ENCODE measurements around the gene VGLL3.
"Not testable (repeated sequence)": the region's sequence is repeated elsewhere in the genome, so short reads cannot be mapped to it uniquely, and the experiment has no call there.

Gene VGLL3

DNA sequence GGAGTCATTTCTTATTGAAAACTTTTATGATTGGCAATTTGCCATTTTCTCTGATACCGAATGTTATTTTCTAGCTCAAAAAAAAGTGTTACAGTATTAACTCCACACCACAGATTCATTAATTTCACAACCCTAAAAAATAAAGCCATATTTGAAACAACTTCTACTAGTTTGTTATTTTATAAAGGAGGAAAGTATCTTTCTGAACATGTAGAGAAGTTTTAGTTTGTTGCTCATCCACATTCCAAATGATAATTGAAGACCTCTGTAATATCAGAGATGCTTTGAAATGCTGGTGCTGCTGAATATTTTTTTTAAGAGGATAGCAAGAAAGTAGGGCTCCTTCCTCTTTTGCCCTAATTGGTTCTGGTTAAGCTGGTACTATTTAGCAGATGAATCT is 1.9 kb downstream of the VGLL3 start:
- no peak for DNase-seq

DNA sequence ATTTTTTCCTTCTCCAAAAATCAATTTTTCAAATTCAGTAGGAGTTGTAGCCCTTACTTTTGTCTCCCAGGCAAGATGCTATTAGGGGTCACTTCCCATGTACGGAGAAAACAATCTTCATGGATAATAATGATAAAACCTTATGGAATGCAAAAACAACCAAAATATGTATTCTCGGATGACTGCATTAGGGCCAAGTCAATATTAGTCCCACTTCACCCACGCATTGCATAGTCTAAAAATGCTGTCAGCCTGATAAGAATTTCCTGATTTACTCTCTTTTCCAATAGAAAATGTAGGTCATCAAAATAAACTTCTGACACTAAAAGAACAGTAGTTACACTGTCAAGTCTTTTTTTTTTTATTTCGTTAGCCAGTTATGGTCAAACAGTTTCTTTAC is 2.7 kb downstream of the VGLL3 start:
- no peak for DNase-seq

DNA sequence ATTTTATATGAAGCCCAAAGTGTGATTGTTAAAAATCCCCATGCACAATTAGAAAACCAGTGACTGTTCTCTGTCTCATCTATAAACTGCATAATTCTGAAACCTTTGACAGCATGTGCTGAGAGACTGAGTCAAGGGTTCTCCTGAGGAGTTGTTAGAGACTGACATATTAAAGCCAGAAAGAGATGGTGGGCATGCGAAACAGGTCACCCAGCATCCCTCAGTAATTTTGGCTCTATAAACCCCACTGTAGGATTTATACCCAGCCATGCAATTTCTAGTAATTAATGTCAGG is 3.6 kb downstream of the VGLL3 start:
- no peak for DNase-seq

DNA sequence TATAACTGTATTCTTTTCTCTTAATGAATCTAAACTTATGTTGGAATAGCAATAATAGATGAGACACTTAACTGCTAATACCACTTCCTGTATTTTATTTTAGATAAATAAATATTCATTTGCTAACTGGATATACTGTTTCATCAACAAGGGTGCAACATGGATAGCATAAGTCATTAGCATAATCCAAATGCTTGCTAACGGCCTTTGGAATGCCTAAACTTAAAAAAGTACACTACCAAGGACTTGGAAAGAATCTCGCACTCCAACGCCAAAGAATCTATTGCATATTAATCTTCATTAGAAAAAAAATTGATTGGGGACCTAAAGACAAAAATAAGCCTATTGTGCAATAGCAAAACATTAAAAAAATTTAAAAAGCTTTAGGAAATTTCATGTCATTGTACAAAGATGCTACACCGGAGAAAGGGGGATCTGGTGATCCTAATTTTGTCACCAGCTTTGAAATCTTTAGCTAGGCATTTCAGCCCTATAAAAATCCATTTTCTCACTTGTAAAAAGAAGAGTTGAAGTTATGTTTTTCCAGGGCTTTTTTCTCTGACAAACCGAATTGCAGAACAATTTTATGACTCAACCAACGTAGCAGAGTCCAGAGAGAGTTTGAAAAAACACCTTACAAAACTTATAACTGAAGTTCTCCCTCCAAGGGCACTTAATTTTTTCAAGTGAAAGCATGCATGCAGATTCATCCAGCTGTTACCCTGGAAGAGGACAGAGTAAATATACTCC is 4.1 kb downstream of the VGLL3 start:
- no peak for DNase-seq

DNA sequence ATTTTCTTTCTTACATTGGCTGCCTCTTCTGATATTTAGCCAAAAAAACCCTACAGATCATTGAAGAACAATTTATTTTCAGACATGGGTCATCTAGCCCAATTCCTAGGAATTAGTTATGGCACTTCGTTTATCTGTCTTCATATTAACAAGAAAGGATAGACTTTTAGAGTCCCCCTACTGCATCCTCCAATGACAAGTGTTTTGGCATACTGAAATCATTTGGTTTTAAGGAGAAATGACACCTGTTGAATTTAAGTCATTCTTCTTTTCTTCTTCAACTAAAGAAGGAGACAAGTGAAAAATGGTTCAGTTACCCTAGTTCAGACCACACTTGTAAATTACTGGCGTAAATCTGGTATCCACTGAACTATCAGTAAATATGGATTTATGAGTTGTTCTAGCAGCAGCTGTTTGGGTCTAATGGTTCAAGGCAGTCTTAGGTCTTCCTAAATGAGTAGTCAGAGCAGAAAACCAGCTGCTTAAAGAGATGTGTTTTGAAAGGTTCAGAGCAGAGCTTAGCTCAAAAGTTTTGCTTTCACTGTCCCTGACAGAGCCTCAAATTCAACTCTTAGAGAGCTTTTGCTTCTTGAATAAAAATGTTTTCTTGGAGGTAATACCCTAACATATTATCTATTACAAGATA is 5.6 kb downstream of the VGLL3 start:
- no peak for DNase-seq

DNA sequence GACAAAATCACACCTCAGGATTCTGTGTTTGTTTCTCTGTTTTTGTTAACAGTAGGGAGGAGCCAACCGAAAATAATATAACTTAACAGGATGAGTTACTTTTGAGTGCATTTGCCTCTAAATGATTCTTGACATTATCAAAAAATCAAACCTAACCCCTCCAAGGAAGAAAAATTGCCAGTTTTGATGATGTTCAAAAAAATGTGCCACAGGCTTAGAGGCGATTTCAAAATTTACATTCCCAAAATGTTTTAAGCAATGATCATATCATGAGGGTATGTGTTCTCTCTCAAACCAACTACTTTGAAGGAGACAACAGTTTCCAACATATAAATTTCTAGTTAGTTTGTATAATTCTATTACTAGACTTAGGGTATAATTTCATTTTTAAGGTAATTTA is 6.7 kb downstream of the VGLL3 start:
- no peak for DNase-seq

DNA sequence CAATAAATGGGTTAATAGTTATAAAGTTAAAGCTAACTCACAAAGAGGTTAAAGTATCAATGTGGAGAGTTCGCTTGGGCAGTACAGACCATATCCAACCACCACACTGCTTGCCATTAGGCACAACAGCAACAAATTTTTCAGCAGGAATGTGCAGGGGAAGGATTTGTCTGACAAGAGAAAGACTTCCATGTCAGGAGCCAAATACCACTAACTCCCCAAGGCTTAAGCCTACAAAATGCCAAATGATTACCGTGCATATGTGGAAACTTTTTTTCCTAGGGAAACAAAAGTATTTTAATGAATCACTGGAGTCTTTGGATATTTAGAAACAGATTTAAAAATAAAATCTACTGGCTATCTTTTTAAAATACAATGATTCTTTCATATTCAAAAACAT is 8.1 kb downstream of the VGLL3 start:
- DNase-seq: no peak

DNA sequence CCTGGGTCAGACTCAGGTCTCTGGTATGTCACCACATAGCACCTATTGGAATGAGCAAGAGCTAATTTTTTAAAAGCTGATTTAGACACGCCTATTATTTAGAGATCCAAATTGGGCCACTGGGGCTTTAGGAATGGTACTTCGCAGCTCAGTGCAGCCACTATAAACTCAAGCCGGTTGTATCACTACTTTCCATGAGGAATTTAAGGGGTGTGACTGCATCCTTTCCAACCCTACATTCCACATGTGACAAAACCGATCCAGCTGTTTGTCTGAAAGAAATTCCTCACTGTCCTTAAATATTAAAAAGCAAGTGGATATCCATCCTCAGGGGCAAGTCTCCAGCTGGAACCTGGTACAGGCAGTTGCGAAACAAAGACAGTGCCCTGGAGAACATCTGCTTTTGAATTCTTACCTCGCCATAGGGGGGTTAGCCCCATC is 12.8 kb downstream of the VGLL3 start:
- DNase-seq: no peak

DNA sequence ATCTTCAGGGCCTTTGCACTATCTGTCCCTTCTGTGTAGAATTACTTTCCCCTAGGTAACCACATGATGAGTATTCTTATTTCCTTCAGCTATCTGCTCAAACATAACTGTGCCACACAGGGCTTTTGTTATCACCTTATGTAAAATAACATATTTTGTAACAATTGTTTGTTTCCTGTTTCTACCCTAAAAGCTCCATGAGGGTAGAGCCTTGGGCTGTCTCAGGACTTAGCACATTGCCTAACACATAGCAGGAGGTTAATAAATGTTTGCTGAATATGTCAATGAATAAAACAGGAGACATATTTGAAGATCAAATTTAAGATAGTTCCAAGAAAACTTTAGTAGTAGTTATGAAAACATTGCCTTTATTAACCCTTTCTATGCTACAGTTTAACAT is 14.7 kb downstream of the VGLL3 start:
- no peak for DNase-seq

DNA sequence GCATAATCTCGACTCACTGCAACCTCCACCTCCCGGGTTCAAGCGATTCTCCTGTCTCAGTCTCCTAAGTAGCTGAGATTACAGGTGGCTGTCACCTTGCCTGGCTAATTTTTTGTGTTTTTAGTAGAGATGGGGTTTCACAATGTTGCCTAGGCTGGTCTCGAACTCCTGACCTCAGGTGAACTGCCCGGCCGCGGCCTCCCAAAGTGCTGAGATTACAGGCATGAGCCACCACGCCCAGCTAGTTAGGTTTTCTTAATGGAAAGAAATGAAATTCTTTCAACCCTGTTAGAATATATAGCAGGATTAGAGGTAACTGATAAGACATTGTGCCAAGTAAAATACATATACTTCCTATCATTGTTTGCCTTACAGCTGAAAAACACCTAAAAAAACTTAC is 16.8 kb downstream of the VGLL3 start:
- DNase-seq: not testable (repeated sequence)

DNA sequence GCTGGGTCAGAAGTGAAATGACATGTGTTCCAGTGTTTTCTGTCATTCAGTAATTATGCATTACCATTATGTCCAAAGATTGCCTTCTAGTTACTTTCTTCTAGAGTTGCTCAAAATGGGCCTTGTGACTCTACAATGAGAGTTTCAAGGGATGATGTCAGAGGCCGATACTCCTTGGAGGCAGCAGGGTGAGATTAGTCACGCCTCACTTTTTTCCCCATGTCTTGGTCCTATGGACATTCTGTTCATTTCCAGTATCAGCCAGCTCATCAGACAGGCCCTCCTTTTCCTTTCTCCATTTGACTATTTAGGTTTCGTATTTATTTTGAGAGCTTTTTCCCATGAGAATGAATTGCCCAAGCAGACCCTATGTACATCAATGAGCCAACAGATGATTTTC is 17.5 kb downstream of the VGLL3 start:
- no peak for DNase-seq

DNA sequence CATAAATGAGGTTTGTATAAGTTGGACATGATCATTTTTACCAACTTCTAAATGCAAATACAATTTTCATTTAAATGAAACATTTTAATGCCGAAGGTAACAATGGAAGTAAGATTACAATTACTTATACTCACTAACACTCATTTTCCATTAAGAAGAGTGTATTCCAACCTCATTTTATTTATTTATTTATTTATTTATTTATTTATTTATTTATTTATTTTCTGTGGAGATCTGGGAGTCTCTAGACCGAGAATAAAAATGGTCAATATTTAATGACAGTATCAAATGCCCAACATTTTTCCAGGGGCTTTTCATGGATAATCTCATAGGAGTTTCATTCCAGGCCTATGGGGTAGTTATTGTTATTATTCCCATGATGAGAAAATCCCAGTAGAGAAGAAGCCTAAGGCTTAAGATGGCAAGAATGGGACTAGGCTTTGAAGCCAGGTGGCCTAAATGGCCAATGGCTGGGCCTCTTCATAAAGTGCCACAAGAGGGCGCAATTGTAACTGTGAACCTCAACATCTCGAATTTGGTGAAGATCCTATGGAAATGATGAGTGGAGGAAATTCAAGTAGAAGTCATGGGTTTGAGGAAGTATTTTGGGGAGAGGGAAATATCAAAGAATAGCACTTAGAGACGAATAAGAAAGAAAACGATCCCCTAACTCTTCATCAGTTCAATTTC is 21.3 kb downstream of the VGLL3 start:
- DNase-seq: peak; percentile 27

DNA sequence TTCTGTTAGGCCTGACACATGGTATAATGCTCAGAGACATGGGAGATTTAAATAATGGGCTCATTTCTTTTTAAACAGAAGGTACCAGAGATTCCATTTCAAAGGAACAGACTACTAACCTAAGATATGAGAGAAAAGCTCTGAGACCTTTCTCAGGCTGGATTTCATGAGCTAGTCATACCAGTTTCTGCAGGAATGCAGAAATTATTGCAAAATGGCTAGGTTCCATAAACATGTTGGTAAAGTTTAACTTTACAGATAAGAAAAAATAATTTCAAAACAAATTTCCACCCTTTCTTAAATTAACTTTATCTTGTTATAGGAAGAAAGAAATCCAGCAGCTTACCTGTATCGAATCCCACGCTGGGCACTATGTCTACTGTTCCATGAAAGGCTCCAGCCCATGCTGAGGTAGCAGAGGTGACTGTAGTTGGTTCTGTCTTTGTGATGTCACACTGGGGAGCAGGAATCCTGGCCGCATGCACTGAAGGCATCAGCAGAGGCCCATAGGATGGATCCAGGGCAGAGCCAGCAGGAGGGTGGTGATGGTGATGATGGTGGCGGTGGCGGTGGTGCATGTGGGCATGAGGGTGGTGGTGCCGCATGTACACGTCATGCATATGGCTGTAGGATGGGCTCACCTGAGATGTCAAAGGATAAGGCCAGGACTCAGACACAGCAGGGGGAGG is 22.6 kb downstream of the VGLL3 start:
- DNase-seq: no peak

DNA sequence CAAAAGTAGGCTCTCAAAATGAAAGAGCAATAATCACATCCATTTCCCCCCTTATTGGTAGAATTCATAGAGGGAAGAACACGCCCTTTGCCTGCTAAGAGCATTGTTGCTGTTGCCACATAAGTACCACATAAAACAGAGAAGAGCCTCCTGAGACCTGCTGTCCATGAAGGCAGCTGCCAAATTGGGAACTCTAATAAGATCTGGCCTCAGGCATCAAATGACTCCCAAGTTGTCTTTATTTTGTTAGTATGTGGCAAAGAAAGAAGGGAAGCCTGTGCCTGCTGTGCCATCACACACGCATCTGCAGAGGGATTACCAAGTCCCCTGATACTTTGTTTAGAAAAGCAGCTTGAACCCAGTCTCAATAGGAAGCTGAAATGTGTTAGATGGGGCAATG is 23.9 kb downstream of the VGLL3 start:
- no peak for DNase-seq

DNA sequence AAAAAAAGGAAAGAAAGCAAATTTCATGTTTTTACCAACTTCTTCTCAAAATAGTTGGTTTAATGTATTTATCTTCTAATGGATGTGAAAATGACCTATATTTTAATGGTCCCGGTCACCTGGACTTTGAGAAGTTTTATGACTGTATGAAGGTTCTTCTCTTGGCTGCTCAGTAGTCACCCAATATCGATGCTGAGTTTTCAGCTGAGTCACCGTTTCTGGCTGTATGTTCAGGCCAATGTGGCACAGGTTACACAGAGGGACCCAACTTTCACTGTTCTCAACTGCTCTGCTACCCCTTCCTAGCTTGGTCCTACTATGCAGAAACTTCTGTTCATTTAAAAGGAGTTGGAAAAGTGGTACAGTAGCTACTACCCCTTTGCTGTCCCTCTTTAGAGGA is 25.8 kb downstream of the VGLL3 start:
- no peak for DNase-seq

DNA sequence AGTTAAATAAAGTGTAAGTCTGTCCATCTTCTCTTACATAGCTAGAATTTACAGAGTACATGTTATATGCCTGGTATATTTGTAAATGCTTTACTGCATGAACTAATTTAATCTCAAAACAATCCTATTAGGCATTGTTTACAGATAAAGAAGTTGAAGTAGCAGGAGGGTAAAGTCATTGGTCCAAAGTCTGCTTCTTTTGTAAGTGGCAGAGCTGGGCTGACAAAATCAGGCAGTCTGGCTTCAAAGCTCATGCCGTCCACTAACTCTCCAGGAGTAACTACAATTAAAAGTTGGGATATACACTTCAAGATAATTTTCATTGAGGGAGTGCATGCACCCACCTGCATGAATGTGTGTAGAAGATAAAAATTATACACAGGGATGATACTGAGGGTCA is 27.3 kb downstream of the VGLL3 start:
- no peak for DNase-seq

DNA sequence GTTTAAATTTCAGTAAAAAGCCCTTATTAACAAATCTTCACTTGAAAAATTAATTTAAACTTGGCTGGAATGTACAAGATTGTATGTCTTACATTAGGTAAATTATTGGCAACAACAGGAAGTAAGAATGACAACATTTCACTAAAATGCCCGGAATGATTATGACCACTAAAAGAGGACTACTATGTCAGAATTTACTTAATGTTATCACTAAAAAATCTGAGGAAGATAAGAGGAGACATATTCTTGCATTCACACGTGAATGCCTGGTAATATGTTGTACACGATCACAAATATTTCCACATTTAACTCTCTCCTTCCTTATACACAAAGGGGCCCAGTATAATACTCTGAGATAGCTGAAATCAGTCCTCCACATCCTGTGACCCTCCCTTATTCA is 29.7 kb downstream of the VGLL3 start:
- no peak for DNase-seq

DNA sequence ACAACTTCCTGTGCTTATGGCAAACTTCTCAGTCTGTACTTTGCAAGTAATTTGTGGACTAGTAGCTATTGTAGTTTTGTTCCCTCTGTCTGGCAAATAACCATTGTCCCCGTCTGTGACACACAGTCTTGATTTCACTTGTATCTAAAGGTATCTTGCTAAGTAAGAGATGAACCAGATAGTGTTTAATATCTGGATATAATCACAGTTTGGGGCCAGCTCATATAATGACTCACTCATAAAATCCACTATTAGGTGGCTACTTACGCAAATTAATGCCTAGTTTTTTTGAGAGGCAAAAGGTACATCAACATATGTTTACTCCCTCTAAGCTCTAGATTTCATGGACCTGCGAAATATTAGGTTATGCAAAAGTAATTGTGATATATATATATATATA is 30.4 kb downstream of the VGLL3 start:
- no peak for DNase-seq

DNA sequence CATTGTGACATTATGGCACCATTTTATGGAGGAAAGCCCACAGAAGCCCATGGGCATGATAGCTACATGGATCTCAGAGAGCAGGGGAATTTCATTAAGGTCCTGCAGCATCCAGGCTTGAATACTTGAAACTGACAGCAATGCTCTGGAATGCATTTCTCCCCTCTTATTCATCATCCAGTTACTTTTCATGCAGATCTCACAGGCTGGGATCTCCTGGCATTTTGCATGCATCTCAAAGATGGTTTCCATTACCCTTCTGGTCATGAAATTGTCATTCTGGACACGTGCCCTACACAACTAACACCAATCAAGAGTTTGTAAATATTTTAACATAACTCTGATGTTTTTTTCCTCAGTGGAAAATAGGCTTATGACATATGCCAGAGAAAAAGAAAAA is 32.4 kb downstream of the VGLL3 start:
- no peak for DNase-seq

DNA sequence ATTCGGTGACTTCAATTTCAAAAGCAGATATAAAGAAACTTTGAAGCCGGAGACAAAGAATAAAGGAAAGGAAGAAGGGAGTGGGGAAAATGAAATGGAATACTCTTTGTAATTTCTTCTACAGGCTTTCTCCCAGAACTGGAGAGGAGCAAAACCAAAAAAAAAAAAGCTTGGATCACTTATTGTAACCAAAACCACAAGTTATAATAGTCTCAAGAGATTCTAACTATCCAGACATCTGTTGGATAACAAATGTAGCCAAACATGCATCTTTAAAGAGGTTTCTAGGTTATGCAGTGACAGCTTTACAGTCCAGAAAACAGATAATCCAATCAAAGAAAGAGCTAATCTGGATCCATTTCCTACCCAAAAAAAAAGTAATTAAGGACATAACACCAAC is 36.2 kb downstream of the VGLL3 start:
- DNase-seq: no peak

DNA sequence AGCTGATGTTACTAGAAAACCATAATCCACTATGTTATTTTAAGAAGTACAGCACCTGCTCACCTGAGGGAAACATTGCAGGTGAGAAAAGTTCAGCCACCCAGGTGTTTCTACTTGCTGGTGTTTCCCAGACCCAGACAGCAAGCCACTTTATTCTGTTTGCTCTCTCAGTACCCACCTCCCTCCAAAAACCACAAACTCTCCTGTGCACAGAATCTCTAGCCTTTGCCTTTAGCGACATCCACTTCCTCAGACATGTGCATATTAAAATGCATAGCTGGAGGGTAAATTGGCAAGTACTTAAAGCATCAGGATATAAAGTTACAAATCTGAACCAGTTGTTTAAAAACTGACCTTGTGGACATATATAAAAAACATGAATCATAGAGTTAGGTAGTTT is 36.7 kb downstream of the VGLL3 start:
- no peak for DNase-seq

DNA sequence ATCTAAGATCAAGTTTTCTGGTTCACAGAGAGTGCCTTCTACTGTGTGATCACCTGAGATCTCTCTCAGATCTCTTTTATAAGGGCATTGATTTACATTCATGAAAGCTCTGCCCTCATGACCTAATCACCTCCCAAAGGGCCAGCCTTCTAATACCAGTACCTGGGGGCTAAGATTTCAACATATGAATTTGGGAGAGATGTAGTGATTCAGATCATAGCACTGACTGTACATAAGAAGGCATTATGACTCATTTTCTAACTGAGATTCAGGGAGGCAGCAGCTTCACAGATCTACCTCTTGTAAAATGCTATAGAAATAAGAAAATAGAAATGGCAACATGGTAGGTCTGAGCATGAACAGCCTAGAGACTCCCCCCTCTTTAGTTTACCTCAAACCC is 39.6 kb downstream of the VGLL3 start:
- no peak for DNase-seq

DNA sequence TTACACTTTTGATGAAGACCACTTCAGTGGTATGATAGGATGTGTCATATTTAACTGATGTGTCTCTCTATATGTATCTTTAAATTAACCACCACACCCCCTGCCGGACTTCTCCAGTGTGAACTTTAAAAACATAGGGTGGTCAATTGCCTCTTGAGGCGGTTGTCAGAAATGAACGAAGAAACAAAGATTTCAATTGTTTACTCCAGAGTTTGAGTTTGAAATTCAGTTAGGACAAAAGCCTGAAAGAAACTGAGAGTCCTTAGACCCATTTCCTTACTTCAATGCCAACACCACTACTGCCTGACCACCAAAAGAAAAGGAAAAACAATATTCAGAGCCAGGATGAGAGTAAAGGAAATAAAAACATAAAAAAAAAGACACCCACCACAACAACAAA is 40.2 kb downstream of the VGLL3 start:
- DNase-seq: no peak

DNA sequence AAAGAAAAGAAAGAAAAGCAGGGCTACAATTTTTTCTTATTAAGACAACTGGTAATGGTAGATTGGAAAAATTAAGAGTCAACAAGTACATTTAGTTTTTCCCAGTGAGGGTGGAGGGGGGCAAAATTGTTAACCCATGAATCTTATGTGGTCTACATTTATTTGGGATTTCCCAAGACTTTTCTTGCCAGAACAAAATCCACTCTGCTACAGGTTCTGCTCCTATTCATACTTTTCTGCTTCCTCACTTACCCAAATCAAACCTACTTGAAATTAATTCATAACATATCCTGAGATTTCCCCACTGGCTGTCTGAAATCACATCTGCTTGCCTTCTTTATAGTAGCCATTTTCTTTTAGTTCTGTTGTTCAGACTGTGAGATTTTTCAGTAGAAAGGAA is 41.1 kb downstream of the VGLL3 start:
- no peak for DNase-seq
